SK-N-SH treated with all-trans-retinoic acid at 6 μM for 48 hours (cell line): Measurements from ENCODE around the gene SIPA1L2.

Experiments
- ATAC-seq: fragments of 200-7000 bp; cut with Tn5 transposase; 3 replicates; pipeline ENCODE4 v1.9.1; 2020; ENCODE audit warnings: mild to moderate bottlenecking, moderate library complexity
- ARNTL ChIP-seq: fragments of 450-650 bp; formaldehyde crosslinking; IDR thresholded peaks from 2 replicates; pipeline ENCODE4 v1.5.0; 2020; ENCODE audit warnings: low read depth, mild to moderate bottlenecking, moderate library complexity, borderline replicate concordance
- BACH2 ChIP-seq: fragments of 250-450 bp; sonication (Bioruptor Pico); IDR thresholded peaks from 2 replicates; pipeline ENCODE4 v1.9.0; 2021; ENCODE audit warnings: mild to moderate bottlenecking, borderline replicate concordance
- CSDC2 ChIP-seq: fragments of 250-450 bp; sonication (Bioruptor Pico); IDR thresholded peaks from 2 replicates; pipeline ENCODE4 v1.5.0; 2020; ENCODE audit warnings: mild to moderate bottlenecking, moderate library complexity
- ESRRG ChIP-seq: fragments of 250-450 bp; sonication (Bioruptor Pico); IDR thresholded peaks from 2 replicates; pipeline ENCODE4 v1.6.1; 2021; ENCODE audit warnings: mild to moderate bottlenecking
- GLIS3 ChIP-seq: fragments of 250-450 bp; sonication (Bioruptor Pico); IDR thresholded peaks from 2 replicates; pipeline ENCODE4 v1.5.0; 2020; ENCODE audit warnings: mild to moderate bottlenecking, moderate library complexity
- ISL1 ChIP-seq: fragments of 250-450 bp; sonication (Bioruptor Pico); IDR thresholded peaks from 2 replicates; pipeline ENCODE4 v2.1.2; 2022; ENCODE audit warnings: mild to moderate bottlenecking, moderate library complexity
- OSR1 ChIP-seq: fragments of 250-450 bp; sonication (Bioruptor Pico); IDR thresholded peaks from 2 replicates; pipeline ENCODE4 v1.8.0; 2022; ENCODE audit warnings: moderate library complexity, mild to moderate bottlenecking, inconsistent platforms
- PPARA ChIP-seq: fragments of 250-450 bp; sonication (Bioruptor Pico); IDR thresholded peaks from 2 replicates; pipeline ENCODE4 v1.5.0; 2020; ENCODE audit warnings: mild to moderate bottlenecking, borderline replicate concordance
- RARB ChIP-seq: fragments of 250-450 bp; sonication (Bioruptor Pico); IDR thresholded peaks from 2 replicates; pipeline ENCODE4 v1.8.0; 2021; ENCODE audit warnings: mild to moderate bottlenecking, moderate library complexity
- SNAI2 ChIP-seq: fragments of 250-450 bp; sonication (Bioruptor Pico); IDR thresholded peaks from 2 replicates; pipeline ENCODE4 v1.5.0; 2020; ENCODE audit warnings: mild to moderate bottlenecking, moderate library complexity
- TCF4 ChIP-seq: fragments of 250-450 bp; sonication (Bioruptor Pico); IDR thresholded peaks from 2 replicates; pipeline ENCODE4 v1.8.0; 2021; ENCODE audit warnings: mild to moderate bottlenecking, moderate library complexity, borderline replicate concordance
- TOX ChIP-seq: fragments of 250-450 bp; sonication (Bioruptor Pico); IDR thresholded peaks from 2 replicates; pipeline ENCODE4 v1.8.0; 2021; ENCODE audit warnings: mild to moderate bottlenecking, moderate library complexity, borderline replicate concordance
- ZC3H10 ChIP-seq: fragments of 250-450 bp; sonication (Bioruptor Pico); IDR thresholded peaks from 2 replicates; pipeline ENCODE4 v1.5.1; 2021; ENCODE audit warnings: mild to moderate bottlenecking, moderate library complexity
- ZFP3 ChIP-seq: fragments of 250-450 bp; sonication (Bioruptor Pico); IDR thresholded peaks from 2 replicates; pipeline ENCODE4 v1.5.0; 2020; ENCODE audit warnings: mild to moderate bottlenecking, moderate library complexity
- ZFP30 ChIP-seq: fragments of 450-650 bp; formaldehyde crosslinking; IDR thresholded peaks from 2 replicates; pipeline ENCODE4 v1.5.0; 2022; ENCODE audit warnings: mild to moderate bottlenecking, moderate library complexity
- ZNF565 ChIP-seq: fragments of 450-650 bp; formaldehyde crosslinking; conservative IDR thresholded peaks from 2 replicates; pipeline ENCODE4 v1.5.0; 2020; ENCODE audit warnings: low read depth, mild to moderate bottlenecking, moderate library complexity
- ZNF70 ChIP-seq: fragments of 450-650 bp; formaldehyde crosslinking; IDR thresholded peaks from 2 replicates; pipeline ENCODE4 v1.5.0; 2020; ENCODE audit warnings: mild to moderate bottlenecking, moderate library complexity
- ZNF8 ChIP-seq: fragments of 450-650 bp; formaldehyde crosslinking; IDR thresholded peaks from 2 replicates; pipeline ENCODE4 v1.5.0; 2020; ENCODE audit warnings: mild to moderate bottlenecking, moderate library complexity
- TF ChIP-seq, protein P1 (sequence below): fragments of 250-450 bp; sonication (Bioruptor Pico); IDR thresholded peaks from 2 replicates; pipeline ENCODE4 v1.5.1; 2020; ENCODE audit warnings: low read depth, mild to moderate bottlenecking, moderate library complexity
- TF ChIP-seq, protein P2 (sequence below): fragments of 250-450 bp; sonication (Bioruptor Pico); IDR thresholded peaks from 2 replicates; pipeline ENCODE4 v1.8.0; 2020; ENCODE audit warnings: mild to moderate bottlenecking, moderate library complexity, borderline replicate concordance
- TF ChIP-seq, protein P3 (sequence below): fragments of 250-450 bp; sonication (Bioruptor Pico); IDR thresholded peaks from 2 replicates; pipeline ENCODE4 v1.5.1; 2021; ENCODE audit warnings: mild to moderate bottlenecking, moderate library complexity
- TF ChIP-seq, protein P4 (sequence below): fragments of 250-450 bp; sonication (Bioruptor Pico); IDR thresholded peaks from 2 replicates; pipeline ENCODE4 v1.5.0; 2020; ENCODE audit warnings: mild to moderate bottlenecking, moderate library complexity

The SIPA1L2 gene

DNA sequence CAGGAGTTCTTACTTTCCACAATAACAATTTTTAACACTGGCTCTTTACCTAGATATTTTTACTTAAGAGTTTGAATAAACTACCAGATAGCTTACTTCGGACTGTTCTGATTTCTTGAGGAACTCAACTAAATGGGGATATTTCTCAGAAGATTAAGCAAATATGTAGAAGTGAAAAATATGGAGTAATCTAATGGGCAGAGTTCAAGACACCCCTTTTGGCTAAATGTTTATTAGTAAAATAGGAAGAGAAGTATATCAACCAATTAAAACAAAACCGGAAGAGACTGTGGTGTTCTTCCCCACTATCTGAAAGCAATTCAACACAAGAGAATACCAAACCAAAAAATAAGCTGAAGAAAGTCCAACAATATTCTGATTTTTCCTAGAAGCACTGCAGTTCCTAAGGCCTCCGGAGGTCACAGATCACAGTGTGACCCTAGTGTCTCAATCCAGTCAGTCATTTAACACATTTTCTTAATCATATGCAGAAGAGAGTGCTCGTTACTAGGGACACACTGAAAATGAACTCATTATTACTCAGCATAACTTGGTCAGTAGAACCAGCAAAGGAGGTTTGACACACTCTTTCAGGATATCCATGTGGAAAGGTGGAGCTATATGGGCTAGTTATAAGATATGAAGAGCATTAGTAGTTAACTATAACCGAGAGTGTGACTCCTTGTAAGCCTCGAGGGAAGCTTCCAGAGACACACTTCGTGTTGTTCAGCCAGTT, 5.2 kb downstream of the SIPA1L2 start:
- no peak for TF ChIP-seq ZNF70 (CRISPR knock-in tag)
- ATAC-seq: no peak

DNA sequence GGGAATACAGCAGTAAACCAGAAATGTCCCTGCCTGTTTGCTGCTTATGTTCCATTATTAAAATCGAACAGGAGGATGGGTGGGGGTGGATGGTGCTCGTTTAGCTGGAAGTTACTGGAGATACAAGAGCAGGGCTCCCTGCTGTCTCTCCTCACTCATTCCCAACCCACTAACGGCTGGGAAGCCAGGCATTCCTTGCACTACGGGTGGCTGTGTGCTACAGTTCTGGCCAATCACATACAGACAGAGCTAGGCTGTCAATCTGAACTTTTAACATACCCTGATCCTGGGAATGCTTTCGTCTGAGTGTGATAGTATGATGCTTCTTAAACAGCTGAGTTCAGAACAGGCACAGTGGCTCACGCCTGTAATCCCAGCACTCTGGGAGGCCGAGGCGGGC, 7.0 kb downstream of the SIPA1L2 start:
- TF ChIP-seq ZFP30 (CRISPR knock-in tag): no peak
- no peak for TF ChIP-seq TOX (CRISPR knock-in tag)
- no peak for TF ChIP-seq TCF4 (CRISPR knock-in tag)
- TF ChIP-seq CSDC2 (CRISPR knock-in tag): no peak
- TF ChIP-seq PPARA (CRISPR knock-in tag): no peak
- ATAC-seq: no peak

DNA sequence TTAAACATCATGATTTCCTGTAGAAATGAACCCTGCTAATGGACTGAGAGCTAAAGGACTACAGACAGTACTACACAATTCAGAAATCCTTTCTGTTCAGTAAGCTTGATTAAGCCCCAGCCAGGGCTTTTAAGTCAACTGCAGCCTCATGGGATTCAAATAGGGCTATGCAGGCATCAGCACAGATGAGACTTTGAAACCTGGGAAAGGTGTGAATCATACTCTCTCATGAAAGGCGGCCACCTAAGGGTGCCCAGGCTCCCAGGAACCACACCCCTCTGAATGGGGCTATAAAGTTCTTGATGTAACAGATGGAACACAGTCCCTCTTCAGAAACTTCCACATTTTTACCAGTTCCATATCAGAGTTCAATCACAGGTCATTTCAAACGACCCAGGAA, 7.6 kb downstream of the SIPA1L2 start:
- TF ChIP-seq ZFP3 (CRISPR knock-in tag) (no peak), BACH2 (CRISPR knock-in tag) (no peak), ZC3H10 (CRISPR knock-in tag) (no peak), ISL1 (CRISPR knock-in tag) (no peak), OSR1 (CRISPR knock-in tag) (no peak), TCF4 (CRISPR knock-in tag) (no peak), GLIS3 (no peak), ARNTL (CRISPR knock-in tag) (no peak), RARB (CRISPR knock-in tag) (no peak), ZFP30 (CRISPR knock-in tag) (no peak), SNAI2 (CRISPR knock-in tag) (no peak), TOX (CRISPR knock-in tag) (no peak), ZNF8 (CRISPR knock-in tag) (no peak), ESRRG (CRISPR knock-in tag) (no peak), ZNF565 (CRISPR knock-in tag) (no peak), CSDC2 (CRISPR knock-in tag) (no peak), ZNF70 (CRISPR knock-in tag) (no peak)
- TF ChIP-seq, protein P1, sequence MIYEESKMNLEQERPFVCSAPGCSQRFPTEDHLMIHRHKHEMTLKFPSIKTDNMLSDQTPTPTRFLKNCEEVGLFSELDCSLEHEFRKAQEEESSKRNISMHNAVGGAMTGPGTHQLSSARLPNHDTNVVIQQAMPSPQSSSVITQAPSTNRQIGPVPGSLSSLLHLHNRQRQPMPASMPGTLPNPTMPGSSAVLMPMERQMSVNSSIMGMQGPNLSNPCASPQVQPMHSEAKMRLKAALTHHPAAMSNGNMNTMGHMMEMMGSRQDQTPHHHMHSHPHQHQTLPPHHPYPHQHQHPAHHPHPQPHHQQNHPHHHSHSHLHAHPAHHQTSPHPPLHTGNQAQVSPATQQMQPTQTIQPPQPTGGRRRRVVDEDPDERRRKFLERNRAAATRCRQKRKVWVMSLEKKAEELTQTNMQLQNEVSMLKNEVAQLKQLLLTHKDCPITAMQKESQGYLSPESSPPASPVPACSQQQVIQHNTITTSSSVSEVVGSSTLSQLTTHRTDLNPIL (CRISPR knock-in tag): no peak
- TF ChIP-seq, protein P2, sequence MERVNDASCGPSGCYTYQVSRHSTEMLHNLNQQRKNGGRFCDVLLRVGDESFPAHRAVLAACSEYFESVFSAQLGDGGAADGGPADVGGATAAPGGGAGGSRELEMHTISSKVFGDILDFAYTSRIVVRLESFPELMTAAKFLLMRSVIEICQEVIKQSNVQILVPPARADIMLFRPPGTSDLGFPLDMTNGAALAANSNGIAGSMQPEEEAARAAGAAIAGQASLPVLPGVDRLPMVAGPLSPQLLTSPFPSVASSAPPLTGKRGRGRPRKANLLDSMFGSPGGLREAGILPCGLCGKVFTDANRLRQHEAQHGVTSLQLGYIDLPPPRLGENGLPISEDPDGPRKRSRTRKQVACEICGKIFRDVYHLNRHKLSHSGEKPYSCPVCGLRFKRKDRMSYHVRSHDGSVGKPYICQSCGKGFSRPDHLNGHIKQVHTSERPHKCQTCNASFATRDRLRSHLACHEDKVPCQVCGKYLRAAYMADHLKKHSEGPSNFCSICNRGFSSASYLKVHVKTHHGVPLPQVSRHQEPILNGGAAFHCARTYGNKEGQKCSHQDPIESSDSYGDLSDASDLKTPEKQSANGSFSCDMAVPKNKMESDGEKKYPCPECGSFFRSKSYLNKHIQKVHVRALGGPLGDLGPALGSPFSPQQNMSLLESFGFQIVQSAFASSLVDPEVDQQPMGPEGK: no peak
- TF ChIP-seq, all 23 proteins: peak for 0
- ATAC-seq: no peak

DNA sequence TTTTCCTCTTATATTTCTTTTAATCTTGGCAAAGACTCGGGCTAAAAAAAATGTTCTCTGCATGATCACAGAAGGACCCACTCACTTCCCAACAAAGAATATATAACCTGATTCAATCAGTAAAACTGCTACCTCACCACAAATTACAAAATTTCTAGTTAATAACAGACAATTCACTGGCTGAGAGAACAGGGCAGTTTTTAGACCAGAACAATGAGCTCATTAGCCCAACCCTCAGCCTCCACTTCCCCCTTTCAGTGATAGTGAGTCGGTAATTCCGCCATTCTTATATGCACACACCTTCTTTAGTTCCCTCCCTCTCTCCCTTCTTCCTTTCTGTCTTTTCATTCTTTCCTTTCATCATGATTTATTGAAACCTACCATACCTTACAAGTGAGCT, 8.9 kb downstream of the SIPA1L2 start:
- no peak for ATAC-seq
- TF ChIP-seq TCF4 (CRISPR knock-in tag) (no peak), ZFP3 (CRISPR knock-in tag) (no peak), ZC3H10 (CRISPR knock-in tag) (no peak)
- TF ChIP-seq, protein P3, sequence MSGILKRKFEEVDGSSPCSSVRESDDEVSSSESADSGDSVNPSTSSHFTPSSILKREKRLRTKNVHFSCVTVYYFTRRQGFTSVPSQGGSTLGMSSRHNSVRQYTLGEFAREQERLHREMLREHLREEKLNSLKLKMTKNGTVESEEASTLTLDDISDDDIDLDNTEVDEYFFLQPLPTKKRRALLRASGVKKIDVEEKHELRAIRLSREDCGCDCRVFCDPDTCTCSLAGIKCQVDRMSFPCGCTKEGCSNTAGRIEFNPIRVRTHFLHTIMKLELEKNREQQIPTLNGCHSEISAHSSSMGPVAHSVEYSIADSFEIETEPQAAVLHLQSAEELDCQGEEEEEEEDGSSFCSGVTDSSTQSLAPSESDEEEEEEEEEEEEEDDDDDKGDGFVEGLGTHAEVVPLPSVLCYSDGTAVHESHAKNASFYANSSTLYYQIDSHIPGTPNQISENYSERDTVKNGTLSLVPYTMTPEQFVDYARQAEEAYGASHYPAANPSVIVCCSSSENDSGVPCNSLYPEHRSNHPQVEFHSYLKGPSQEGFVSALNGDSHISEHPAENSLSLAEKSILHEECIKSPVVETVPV (CRISPR knock-in tag): no peak
- TF ChIP-seq, protein P4, sequence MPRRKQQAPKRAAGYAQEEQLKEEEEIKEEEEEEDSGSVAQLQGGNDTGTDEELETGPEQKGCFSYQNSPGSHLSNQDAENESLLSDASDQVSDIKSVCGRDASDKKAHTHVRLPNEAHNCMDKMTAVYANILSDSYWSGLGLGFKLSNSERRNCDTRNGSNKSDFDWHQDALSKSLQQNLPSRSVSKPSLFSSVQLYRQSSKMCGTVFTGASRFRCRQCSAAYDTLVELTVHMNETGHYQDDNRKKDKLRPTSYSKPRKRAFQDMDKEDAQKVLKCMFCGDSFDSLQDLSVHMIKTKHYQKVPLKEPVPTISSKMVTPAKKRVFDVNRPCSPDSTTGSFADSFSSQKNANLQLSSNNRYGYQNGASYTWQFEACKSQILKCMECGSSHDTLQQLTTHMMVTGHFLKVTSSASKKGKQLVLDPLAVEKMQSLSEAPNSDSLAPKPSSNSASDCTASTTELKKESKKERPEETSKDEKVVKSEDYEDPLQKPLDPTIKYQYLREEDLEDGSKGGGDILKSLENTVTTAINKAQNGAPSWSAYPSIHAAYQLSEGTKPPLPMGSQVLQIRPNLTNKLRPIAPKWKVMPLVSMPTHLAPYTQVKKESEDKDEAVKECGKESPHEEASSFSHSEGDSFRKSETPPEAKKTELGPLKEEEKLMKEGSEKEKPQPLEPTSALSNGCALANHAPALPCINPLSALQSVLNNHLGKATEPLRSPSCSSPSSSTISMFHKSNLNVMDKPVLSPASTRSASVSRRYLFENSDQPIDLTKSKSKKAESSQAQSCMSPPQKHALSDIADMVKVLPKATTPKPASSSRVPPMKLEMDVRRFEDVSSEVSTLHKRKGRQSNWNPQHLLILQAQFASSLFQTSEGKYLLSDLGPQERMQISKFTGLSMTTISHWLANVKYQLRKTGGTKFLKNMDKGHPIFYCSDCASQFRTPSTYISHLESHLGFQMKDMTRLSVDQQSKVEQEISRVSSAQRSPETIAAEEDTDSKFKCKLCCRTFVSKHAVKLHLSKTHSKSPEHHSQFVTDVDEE (CRISPR knock-in tag): no peak
- TF ChIP-seq, protein P1 (CRISPR knock-in tag): no peak
